Parathyroid adenoma (tissue), 2 donors: Measurements from ENCODE around the gene SUMF2.
"Not testable (repeated sequence)": the region's sequence is repeated elsewhere in the genome, so short reads cannot be mapped to it uniquely, and the experiment has no call there.

Experiments
- H2AFZ ChIP-seq: fragments of 300-600 bp; sonication (generic); one replicate; pipeline ENCODE4 v1.7.0; 2017; ENCODE audit warnings: antibody characterized with exemption, mild to moderate bottlenecking
- H3K27ac ChIP-seq: fragments of 300-600 bp; sonication (generic); one replicate; pipeline ENCODE4 v1.7.0; 2017
- H3K27me3 ChIP-seq: fragments of 300-600 bp; sonication (generic); one replicate; pipeline ENCODE4 v1.7.0; 2017; ENCODE audit warnings: low read length; ENCODE audit not compliant: control insufficient read depth, insufficient read depth
- H3K36me3 ChIP-seq: fragments of 300-600 bp; sonication (generic); one replicate; pipeline ENCODE4 v1.7.0; 2017; ENCODE audit warnings: low read length; ENCODE audit not compliant: control insufficient read depth, insufficient read depth
- H3K4me1 ChIP-seq: fragments of 300-600 bp; sonication (generic); one replicate; pipeline ENCODE4 v1.7.0; 2017; ENCODE audit warnings: control low read depth
- H3K4me2 ChIP-seq: fragments of 300-600 bp; sonication (generic); one replicate; pipeline ENCODE4 v1.7.0; 2017; ENCODE audit warnings: low read length
- H3K4me3 ChIP-seq: fragments of 300-600 bp; sonication (generic); one replicate; pipeline ENCODE4 v1.7.0; 2017; ENCODE audit warnings: low read depth, low read length
- H3K79me2 ChIP-seq: fragments of 300-600 bp; sonication (generic); one replicate; pipeline ENCODE4 v1.7.0; 2017; ENCODE audit warnings: control low read depth
- H3K9ac ChIP-seq: fragments of 300-600 bp; sonication (generic); one replicate; pipeline ENCODE4 v1.7.0; 2017; ENCODE audit warnings: mild to moderate bottlenecking
- H3K9me3 ChIP-seq: fragments of 300-600 bp; sonication (generic); one replicate; pipeline ENCODE4 v1.7.0; 2017; ENCODE audit warnings: low read length; ENCODE audit not compliant: control insufficient read depth
- CTCF ChIP-seq: fragments of 300-600 bp; sonication (generic); IDR thresholded peaks from one replicate; pipeline ENCODE4 v1.7.0; 2017; ENCODE audit warnings: antibody characterized with exemption, mild to moderate bottlenecking
- donor health status: primary hyperparathyroidism.

Gene SUMF2

GRCh38 chr7:56028942-56029630, 35.0 kb upstream of the SUMF2 start:
- H3K4me1 ChIP-seq, result no peaks in the 10 kb centered on the region
- H3K4me3 ChIP-seq, result no peak overlapping the region
- H3K9me3 ChIP-seq, result no peaks in the 10 kb centered on the region
- H3K79me2 ChIP-seq, result no peaks in the 10 kb centered on the region
- no peak for TF ChIP-seq CTCF
- H3K9ac ChIP-seq, result no peak overlapping the region
- H3K4me2 ChIP-seq, result no peak overlapping the region
- no peak overlapping the region for H2AFZ ChIP-seq
- H3K27me3 ChIP-seq, result no peaks in the 10 kb centered on the region
- no peaks in the 10 kb centered on the region for H3K36me3 ChIP-seq
- no peak overlapping the region for H3K27ac ChIP-seq

GRCh38 chr7:56030340-56030739, 33.7 kb upstream of the SUMF2 start:
- Histone ChIP-seq H2AFZ (no peak overlapping the region), H3K36me3 (no peaks in the 10 kb centered on the region), H3K79me2 (no peaks in the 10 kb centered on the region), H3K4me3 (no peak overlapping the region), H3K27me3 (no peaks in the 10 kb centered on the region), H3K4me2 (no peak overlapping the region), H3K4me1 (no peaks in the 10 kb centered on the region), H3K9me3 (no peaks in the 10 kb centered on the region), H3K27ac (no peak overlapping the region), H3K9ac (no peak overlapping the region)
- no peak for TF ChIP-seq CTCF

GRCh38 chr7:56031556-56031955, 32.5 kb upstream of the SUMF2 start:
- H3K4me2 ChIP-seq, H3K27ac ChIP-seq, H3K79me2 ChIP-seq, H3K4me3 ChIP-seq, H2AFZ ChIP-seq, H3K9me3 ChIP-seq, H3K4me1 ChIP-seq, H3K27me3 ChIP-seq, H3K36me3 ChIP-seq, H3K9ac ChIP-seq: not testable (repeated sequence)

- not testable (repeated sequence) for H3K4me2 ChIP-seq, H3K36me3 ChIP-seq, H2AFZ ChIP-seq, H3K27ac ChIP-seq, H3K9me3 ChIP-seq, H3K4me1 ChIP-seq, H3K27me3 ChIP-seq, H3K79me2 ChIP-seq, H3K4me3 ChIP-seq, H3K9ac ChIP-seq
Measured at GRCh38 chr7:56032578-56032977, 31.5 kb upstream of the SUMF2 start.

GRCh38 chr7:56033671-56034432, 30.2 kb upstream of the SUMF2 start:
- Histone ChIP-seq H3K4me3 (peak overlapping the region; percentile 52), H3K27me3 (no peaks in the 10 kb centered on the region), H3K9ac (no peak overlapping the region), H3K4me2 (peak overlapping the region; percentile 62), H3K9me3 (no peaks in the 10 kb centered on the region), H3K79me2 (no peaks in the 10 kb centered on the region), H2AFZ (peak overlapping the region; percentile 52), H3K27ac (no peak overlapping the region), H3K4me1 (no peaks in the 10 kb centered on the region), H3K36me3 (no peaks in the 10 kb centered on the region)
- no peak for TF ChIP-seq CTCF
